Astrocyte (in vitro differentiated cells and primary cell): Measurements from ENCODE around the gene SYT15B. TPM values are rescaled to one million over a fixed set of nuclear protein-coding genes. Genes with fewer than 3 reads are reported as not detected.
"Not testable (repeated sequence)": the region's sequence is repeated elsewhere in the genome, so short reads cannot be mapped to it uniquely, and the experiment has no call there.

Experiments used
- DNase-seq: peaks from one replicate; pipeline ENCODE4 v3.0.0-alpha.2; 2010; ENCODE audit warnings: low read depth
- FAIRE-seq: peaks from 2 replicates; lab custom pipeline; 2011; peaks lifted over from hg19 to GRCh38; lab: Jason Lieb, UNC
- H2AFZ ChIP-seq: 2 replicates; pipeline ENCODE4 v1.6.0; 2012; ENCODE audit warnings: low read depth, low read length, inconsistent platforms
- H3K27ac ChIP-seq: 2 replicates; pipeline ENCODE4 v1.5.1; 2011; ENCODE audit warnings: low read depth, low read length, inconsistent platforms
- H3K27me3 ChIP-seq: 2 replicates; pipeline ENCODE4 v1.6.0; 2011; ENCODE audit warnings: low read length, inconsistent platforms; ENCODE audit not compliant: insufficient read depth
- H3K36me3 ChIP-seq: 2 replicates; pipeline ENCODE4 v1.5.1; 2011; ENCODE audit warnings: low read length, inconsistent platforms; ENCODE audit not compliant: insufficient read depth
- H3K4me1 ChIP-seq: 2 replicates; pipeline ENCODE4 v1.5.1; 2011; ENCODE audit warnings: low read length, inconsistent platforms; ENCODE audit not compliant: insufficient read depth
- H3K4me2 ChIP-seq: 2 replicates; pipeline ENCODE4 v1.6.0; 2012; ENCODE audit warnings: low read length, inconsistent platforms
- H3K4me3 ChIP-seq: 2 replicates; pipeline ENCODE4 v1.5.1; 2011; ENCODE audit warnings: low read depth, mild to moderate bottlenecking, low read length, inconsistent platforms; ENCODE audit not compliant: insufficient read depth
- H3K79me2 ChIP-seq: 2 replicates; pipeline ENCODE4 v1.6.0; 2012; ENCODE audit warnings: mild to moderate bottlenecking, low read length, inconsistent platforms; ENCODE audit not compliant: insufficient read depth
- H3K9ac ChIP-seq: 2 replicates; pipeline ENCODE4 v1.6.0; 2012; ENCODE audit warnings: mild to moderate bottlenecking, low read length, inconsistent platforms
- H3K9me3 ChIP-seq: 2 replicates; pipeline ENCODE4 v1.5.1; 2012; ENCODE audit warnings: low read depth, mild to moderate bottlenecking, low read length, inconsistent platforms; ENCODE audit not compliant: insufficient read depth
- H4K20me1 ChIP-seq: 2 replicates; pipeline ENCODE4 v1.6.0; 2012; ENCODE audit warnings: low read length, inconsistent platforms; ENCODE audit not compliant: insufficient read depth
- H3K27ac Mint-ChIP-seq: one replicate; pipeline ENCODE4 v1.8.0; 2021; ENCODE audit warnings: mild to moderate bottlenecking, mixed read lengths; ENCODE audit not compliant: unreplicated experiment
- H3K27me3 Mint-ChIP-seq: one replicate; pipeline ENCODE4 v1.8.0; 2021; ENCODE audit warnings: low read depth, mixed read lengths; ENCODE audit not compliant: unreplicated experiment
- H3K36me3 Mint-ChIP-seq: one replicate; pipeline ENCODE4 v1.8.0; 2021; ENCODE audit warnings: low read depth, mixed read lengths; ENCODE audit not compliant: unreplicated experiment
- H3K4me1 Mint-ChIP-seq: one replicate; pipeline ENCODE4 v1.8.0; 2021; ENCODE audit warnings: low read depth, mixed read lengths; ENCODE audit not compliant: unreplicated experiment
- H3K4me3 Mint-ChIP-seq: one replicate; pipeline ENCODE4 v1.8.0; 2021; ENCODE audit warnings: mild to moderate bottlenecking, moderate library complexity, mixed read lengths; ENCODE audit not compliant: unreplicated experiment
- H3K9me3 Mint-ChIP-seq: one replicate; pipeline ENCODE4 v1.8.0; 2021; ENCODE audit warnings: mild to moderate bottlenecking, mixed read lengths; ENCODE audit not compliant: unreplicated experiment
- total RNA-seq: library from RNA; stranded (reverse); gene quantifications from 2 replicates; pipeline ENCODE4 v1.2.1, GENCODE V29; 2021

The SYT15B gene
- total RNA-seq, 1 donor from 2014 or later, result 1.5 TPM

GRCh38 chr10:47743611-47744550 lies 19.5 kb downstream of the SYT15B start:
- not testable (repeated sequence) for H3K36me3 ChIP-seq, H4K20me1 ChIP-seq, H3K27me3 Mint-ChIP-seq, H3K79me2 ChIP-seq, H3K4me3 ChIP-seq, H3K27ac ChIP-seq, H3K36me3 Mint-ChIP-seq, FAIRE-seq, H3K4me1 Mint-ChIP-seq, H3K4me1 ChIP-seq, H3K9me3 Mint-ChIP-seq, H3K27ac Mint-ChIP-seq, DNase-seq, H3K9me3 ChIP-seq, H2AFZ ChIP-seq, H3K27me3 ChIP-seq
- H3K4me3 Mint-ChIP-seq, result peak overlapping the region; percentile 86
- H3K4me2 ChIP-seq, result peak overlapping the region; percentile 77
- peak overlapping the region; percentile 55 for H3K9ac ChIP-seq

DNA sequence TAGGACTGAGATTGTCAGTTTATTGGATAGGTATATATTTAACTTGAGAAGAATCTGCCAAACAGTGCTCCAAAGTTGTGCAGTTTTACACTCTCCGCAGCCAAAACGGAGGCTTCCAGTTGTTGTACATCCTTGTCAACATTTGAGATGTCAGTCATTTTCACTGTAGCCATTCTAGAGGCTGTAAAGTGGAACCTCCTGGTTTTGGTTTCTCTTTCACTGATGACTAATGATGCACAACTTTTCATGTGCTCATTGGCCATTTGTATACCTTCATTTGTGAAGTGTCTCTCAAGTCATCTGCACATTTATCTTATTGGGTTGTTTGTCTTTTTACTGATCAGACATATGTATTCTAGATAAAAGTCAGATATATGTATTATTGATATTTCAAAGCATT lies 22.5 kb downstream of the SYT15B start:
- H3K4me2 ChIP-seq, H3K27ac ChIP-seq, H3K4me1 ChIP-seq, H3K79me2 ChIP-seq, H3K36me3 ChIP-seq, H3K4me1 Mint-ChIP-seq, H3K9me3 Mint-ChIP-seq, H3K27me3 Mint-ChIP-seq, H4K20me1 ChIP-seq, H3K4me3 Mint-ChIP-seq, H3K27ac Mint-ChIP-seq, H3K36me3 Mint-ChIP-seq, H3K4me3 ChIP-seq, H2AFZ ChIP-seq, FAIRE-seq, H3K27me3 ChIP-seq, H3K9me3 ChIP-seq, H3K9ac ChIP-seq, DNase-seq: not testable (repeated sequence)

- H3K27me3 ChIP-seq, FAIRE-seq, H3K27ac Mint-ChIP-seq, H3K4me3 Mint-ChIP-seq, H3K4me1 ChIP-seq, H2AFZ ChIP-seq, H3K27ac ChIP-seq, H4K20me1 ChIP-seq, H3K4me3 ChIP-seq, H3K4me1 Mint-ChIP-seq, H3K27me3 Mint-ChIP-seq, H3K79me2 ChIP-seq, H3K36me3 ChIP-seq, H3K9ac ChIP-seq, H3K9me3 Mint-ChIP-seq, H3K9me3 ChIP-seq, H3K36me3 Mint-ChIP-seq, H3K4me2 ChIP-seq, DNase-seq: not testable (repeated sequence)
These were observed 32.5 kb downstream of the SYT15B start for GRCh38 chr10:47730911-47731310.

DNA sequence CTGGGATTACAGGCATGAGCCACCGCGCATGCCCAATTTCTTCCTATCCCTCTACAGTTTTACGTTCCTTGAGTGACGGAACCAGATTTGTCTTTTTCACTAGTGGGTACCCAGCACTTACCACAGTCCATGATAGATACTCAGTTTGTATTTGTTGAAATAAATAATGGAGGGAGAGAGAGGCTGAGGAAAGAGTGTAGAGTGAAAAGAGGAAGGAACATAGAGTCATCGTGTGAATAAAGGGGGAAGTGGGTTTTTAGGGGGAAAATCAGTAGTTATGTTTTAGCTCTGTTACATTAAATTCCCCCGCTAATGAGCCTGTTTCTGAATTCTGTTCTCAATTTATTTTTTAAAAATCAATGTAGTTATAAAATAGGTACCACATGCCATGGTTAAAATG lies 37.7 kb downstream of the SYT15B start:
- H3K36me3 Mint-ChIP-seq, H3K79me2 ChIP-seq: not testable (repeated sequence)

DNA sequence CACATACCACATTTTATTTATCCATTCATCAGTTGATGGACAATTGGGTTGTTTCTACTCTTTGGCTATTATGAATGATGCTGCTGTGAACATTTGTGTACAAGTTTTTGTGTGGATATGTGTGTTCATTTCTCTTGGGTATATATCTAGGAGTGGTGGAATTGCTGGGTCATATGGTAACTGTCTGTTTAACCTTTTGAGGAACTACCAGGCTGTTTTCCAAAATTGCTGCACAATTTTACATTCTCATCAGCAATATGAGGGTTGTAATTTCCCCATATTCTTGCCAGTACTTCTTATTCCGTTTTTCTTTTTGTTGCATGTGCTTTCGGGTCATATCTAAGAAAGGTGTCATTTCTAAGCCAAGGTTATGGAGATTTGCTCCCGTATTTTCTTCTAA lies 38.3 kb downstream of the SYT15B start:
- not testable (repeated sequence) for H2AFZ ChIP-seq, H3K4me1 ChIP-seq, H3K27me3 ChIP-seq, FAIRE-seq, H3K79me2 ChIP-seq, H3K27ac ChIP-seq, H3K4me2 ChIP-seq, H3K36me3 Mint-ChIP-seq, H3K4me3 ChIP-seq, DNase-seq, H3K4me3 Mint-ChIP-seq, H3K4me1 Mint-ChIP-seq, H3K9me3 ChIP-seq, H3K27me3 Mint-ChIP-seq, H3K36me3 ChIP-seq, H3K9ac ChIP-seq, H4K20me1 ChIP-seq, H3K27ac Mint-ChIP-seq, H3K9me3 Mint-ChIP-seq

More for the DNA sequence above, 37.7 kb downstream of the SYT15B start:
- not testable (repeated sequence) for FAIRE-seq, H3K27me3 ChIP-seq, DNase-seq, H3K4me2 ChIP-seq, H3K36me3 ChIP-seq, H3K27me3 Mint-ChIP-seq, H3K4me3 Mint-ChIP-seq, H3K4me3 ChIP-seq, H3K4me1 ChIP-seq, H3K27ac Mint-ChIP-seq, H3K9ac ChIP-seq, H2AFZ ChIP-seq, H4K20me1 ChIP-seq, H3K27ac ChIP-seq, H3K9me3 ChIP-seq, H3K4me1 Mint-ChIP-seq, H3K9me3 Mint-ChIP-seq

DNA sequence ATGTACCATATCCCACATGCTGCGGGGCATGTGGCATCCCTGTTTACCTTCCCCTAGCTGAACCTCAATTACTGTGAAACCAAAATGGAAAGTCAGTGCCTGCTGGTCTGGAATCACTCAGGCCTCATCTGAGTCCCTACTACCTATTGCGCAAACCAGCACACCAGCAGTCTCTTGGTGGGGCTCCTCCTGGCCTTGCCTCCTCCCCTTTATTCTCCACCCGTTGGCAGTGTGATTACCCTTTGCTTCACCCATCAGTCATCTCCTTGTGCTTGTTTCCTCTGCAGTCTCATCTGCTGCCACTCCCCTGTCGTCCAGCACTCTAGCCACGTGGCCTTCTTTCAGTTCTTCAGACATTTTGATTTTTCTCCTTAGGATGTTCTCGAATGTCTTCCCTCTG lies 39.3 kb downstream of the SYT15B start:
- H3K4me3 Mint-ChIP-seq, H3K27ac Mint-ChIP-seq, H3K9ac ChIP-seq, H3K36me3 ChIP-seq, H3K4me3 ChIP-seq, H3K4me1 ChIP-seq, H3K9me3 ChIP-seq, H3K4me1 Mint-ChIP-seq, H3K79me2 ChIP-seq, H3K27me3 ChIP-seq, H3K27ac ChIP-seq, H3K36me3 Mint-ChIP-seq, DNase-seq, FAIRE-seq, H4K20me1 ChIP-seq, H3K27me3 Mint-ChIP-seq, H3K4me2 ChIP-seq, H3K9me3 Mint-ChIP-seq, H2AFZ ChIP-seq: not testable (repeated sequence)
